ENCODE results near the gene USP22. TPM values are rescaled to one million over a fixed set of nuclear protein-coding genes. Genes with fewer than 3 reads are reported as not detected.
"Not testable (repeated sequence)": the region's sequence is repeated elsewhere in the genome, so short reads cannot be mapped to it uniquely, and the experiment has no call there.

USP22 gene
- total RNA-seq, 2 experiments from 2014 or later: 194 to 217 TPM

DNA sequence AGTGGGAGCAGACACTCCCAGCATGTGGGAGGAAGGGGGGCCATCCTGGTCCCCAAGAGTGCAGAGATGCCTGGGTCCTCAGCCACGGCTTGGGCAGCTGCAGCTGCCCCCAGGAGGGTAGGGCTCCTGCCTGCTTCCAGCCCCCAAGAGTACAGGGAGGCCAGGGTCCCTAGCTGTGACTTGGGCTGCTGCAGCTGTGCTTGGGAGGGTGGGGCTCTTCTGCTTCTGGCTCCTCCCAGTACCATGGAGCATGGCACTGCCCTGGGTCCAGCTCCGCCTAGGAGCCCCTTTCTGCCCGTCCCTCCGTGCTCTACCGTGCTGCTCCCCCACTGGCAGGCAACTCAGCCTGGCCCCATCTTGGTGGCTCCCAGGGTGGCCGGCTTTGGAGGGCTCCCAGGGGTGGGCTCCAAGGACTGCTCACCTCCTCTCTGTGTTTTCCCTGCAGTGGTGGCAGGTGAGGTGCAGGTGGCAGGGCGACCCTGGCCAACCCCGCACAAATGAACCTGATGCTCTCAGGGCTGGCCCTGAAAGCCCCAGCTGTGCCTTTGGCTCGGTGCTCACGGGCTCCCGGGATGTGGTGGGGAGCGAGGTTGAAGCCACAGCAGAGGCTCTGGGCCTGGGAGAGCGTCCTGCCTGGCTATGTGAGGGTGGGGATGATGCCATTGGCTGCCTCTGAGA is 18.5 kb upstream of the USP22 start:
- Histone ChIP-seq H3K27me3 (ENCODE audit: control insufficient read depth in 1 of 2, insufficient read depth in 2 of 2, low read length in 2 of 2) (peaks cover 0 to 2% of the 10 kb centered on the region in 2 experiments), H3K27ac (ENCODE audit: low read depth in 1 of 2, low read length in 2 of 2) (no peak overlapping the region), H3K4me3 (ENCODE audit: low read length) (no peak overlapping the region), H3K36me3 (ENCODE audit: insufficient read depth, low read length) (no peaks in the 10 kb centered on the region), H3K9me3 (ENCODE audit: control insufficient read depth in 1 of 2, insufficient read depth in 1 of 2, low read length in 2 of 2) (no peaks in the 10 kb centered on the region), H3K4me1 (ENCODE audit: insufficient read depth, low read length) (no peaks in the 10 kb centered on the region)
- ChIA-PET POLR2A (no interaction called here), CTCF (no interaction called here)
- TF ChIP-seq, protein P1, sequence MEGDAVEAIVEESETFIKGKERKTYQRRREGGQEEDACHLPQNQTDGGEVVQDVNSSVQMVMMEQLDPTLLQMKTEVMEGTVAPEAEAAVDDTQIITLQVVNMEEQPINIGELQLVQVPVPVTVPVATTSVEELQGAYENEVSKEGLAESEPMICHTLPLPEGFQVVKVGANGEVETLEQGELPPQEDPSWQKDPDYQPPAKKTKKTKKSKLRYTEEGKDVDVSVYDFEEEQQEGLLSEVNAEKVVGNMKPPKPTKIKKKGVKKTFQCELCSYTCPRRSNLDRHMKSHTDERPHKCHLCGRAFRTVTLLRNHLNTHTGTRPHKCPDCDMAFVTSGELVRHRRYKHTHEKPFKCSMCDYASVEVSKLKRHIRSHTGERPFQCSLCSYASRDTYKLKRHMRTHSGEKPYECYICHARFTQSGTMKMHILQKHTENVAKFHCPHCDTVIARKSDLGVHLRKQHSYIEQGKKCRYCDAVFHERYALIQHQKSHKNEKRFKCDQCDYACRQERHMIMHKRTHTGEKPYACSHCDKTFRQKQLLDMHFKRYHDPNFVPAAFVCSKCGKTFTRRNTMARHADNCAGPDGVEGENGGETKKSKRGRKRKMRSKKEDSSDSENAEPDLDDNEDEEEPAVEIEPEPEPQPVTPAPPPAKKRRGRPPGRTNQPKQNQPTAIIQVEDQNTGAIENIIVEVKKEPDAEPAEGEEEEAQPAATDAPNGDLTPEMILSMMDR (IDR thresholded peaks at IDR 0.05): no peak
- Mint-ChIP-seq H3K27ac (no peak overlapping the region), H3K27me3 (peaks cover 8% of the 10 kb centered on the region), H3K36me3 (ENCODE audit: low read depth) (no peaks in the 10 kb centered on the region), H3K9me3 (no peaks in the 10 kb centered on the region), H3K4me3 (no peak overlapping the region), H3K4me1 (ENCODE audit: low read depth) (no peaks in the 10 kb centered on the region)
- DNase-seq: no peak
- no peak for ATAC-seq (ENCODE audit: poor library complexity)
- intact Hi-C loops (cut with DNase I, micrococcal nuclease): no loop called here

DNA sequence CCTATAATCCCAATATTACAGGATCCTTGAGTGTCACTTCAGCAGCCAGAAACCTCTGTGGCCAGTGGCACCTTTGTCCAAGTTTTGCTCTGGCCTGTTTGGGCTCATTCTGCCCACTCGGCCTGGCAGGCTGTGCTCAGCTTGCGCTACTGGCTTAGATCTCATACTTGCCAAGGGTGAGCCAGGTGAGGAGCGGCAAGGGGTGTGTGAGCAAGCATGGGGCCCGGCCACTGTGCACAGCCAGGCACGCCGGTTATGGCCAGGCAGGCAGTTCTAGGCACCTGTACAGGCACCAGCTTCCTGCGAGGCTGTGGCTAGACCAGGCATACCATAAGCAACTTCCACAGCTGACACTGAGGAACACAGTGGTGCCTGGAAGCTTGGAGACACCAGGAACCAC is 16.9 kb upstream of the USP22 start:
- CTCF ChIA-PET: interaction anchor here (1.3 to 1.5 kb wide), 2 partner anchors 11 to 16 kb away, joined by 3 read pairs; no protein-coding TSS in a partner anchor
- POLR2A ChIA-PET: no interaction called here
- Histone ChIP-seq H3K4me1 (ENCODE audit: insufficient read depth, low read length) (no peaks in the 10 kb centered on the region), H3K9me3 (ENCODE audit: control insufficient read depth in 1 of 2, insufficient read depth in 1 of 2, low read length in 2 of 2) (no peaks in the 10 kb centered on the region), H3K27me3 (ENCODE audit: control insufficient read depth in 1 of 2, insufficient read depth in 2 of 2, low read length in 2 of 2) (peaks cover 0 to 4% of the 10 kb centered on the region in 2 experiments), H3K4me3 (ENCODE audit: low read length) (no peak overlapping the region), H3K27ac (ENCODE audit: low read depth in 1 of 2, low read length in 2 of 2) (no peak overlapping the region), H3K36me3 (ENCODE audit: insufficient read depth, low read length) (no peaks in the 10 kb centered on the region)
- TF ChIP-seq, protein P1 (IDR thresholded peaks at IDR 0.05): no peak
- H3K27me3 Mint-ChIP-seq: peaks cover 8% of the 10 kb centered on the region
- no peak for DNase-seq
- no peak for ATAC-seq (ENCODE audit: poor library complexity)
- no peak overlapping the region for H3K27ac Mint-ChIP-seq
- no peaks in the 10 kb centered on the region for H3K36me3 Mint-ChIP-seq (ENCODE audit: low read depth)
- intact Hi-C loops (cut with DNase I, micrococcal nuclease): no loop called here
- no peak overlapping the region for H3K4me3 Mint-ChIP-seq
- no peaks in the 10 kb centered on the region for H3K4me1 Mint-ChIP-seq (ENCODE audit: low read depth)
- no peaks in the 10 kb centered on the region for H3K9me3 Mint-ChIP-seq

DNA sequence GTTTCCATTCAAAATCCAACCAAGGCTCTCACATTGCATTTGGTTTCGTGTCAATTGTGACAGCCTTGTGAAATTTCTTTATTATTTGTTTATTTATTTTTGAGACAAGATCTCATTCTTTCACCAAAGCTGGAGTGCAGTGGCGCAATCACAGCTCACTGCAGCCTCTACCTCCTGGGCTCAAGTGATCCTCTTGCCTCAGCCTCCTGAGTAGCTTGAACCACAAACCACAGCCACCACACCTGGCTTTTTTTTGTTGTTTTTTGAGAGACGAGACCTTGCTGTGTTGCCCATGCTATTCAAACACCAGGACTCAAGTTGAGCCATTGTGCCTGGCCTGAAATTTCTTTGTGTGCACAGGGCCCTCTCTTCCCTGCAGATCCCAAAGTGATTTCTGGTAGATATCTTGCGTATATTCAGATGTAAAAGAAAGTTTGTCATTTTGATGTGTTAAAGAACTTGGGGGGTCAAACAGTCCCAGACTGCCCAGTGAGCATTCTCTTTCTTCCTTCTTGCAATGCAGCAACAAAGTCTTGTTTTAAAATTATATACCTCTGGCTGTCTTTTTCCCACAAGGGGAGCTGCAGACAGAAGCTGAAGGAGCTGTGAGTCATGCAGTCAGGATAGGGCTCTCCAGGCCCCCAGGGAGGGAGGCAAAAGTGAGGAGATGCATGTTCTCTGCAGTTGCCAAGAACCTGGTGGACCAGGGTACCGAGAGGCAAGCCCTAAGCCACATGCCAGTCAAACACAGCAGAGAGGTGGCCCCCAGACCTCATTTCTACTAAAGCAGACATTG is 15.5 kb upstream of the USP22 start:
- Histone ChIP-seq H3K36me3 (ENCODE audit: insufficient read depth, low read length) (no peaks in the 10 kb centered on the region), H3K4me1 (ENCODE audit: insufficient read depth, low read length) (no peaks in the 10 kb centered on the region), H3K4me3 (ENCODE audit: low read length) (no peak overlapping the region), H3K9me3 (ENCODE audit: control insufficient read depth in 1 of 2, insufficient read depth in 1 of 2, low read length in 2 of 2) (no peaks in the 10 kb centered on the region), H3K27me3 (ENCODE audit: control insufficient read depth in 1 of 2, insufficient read depth in 2 of 2, low read length in 2 of 2) (peaks cover 0 to 4% of the 10 kb centered on the region in 2 experiments), H3K27ac (ENCODE audit: low read depth in 1 of 2, low read length in 2 of 2) (no peak overlapping the region)
- DNase-seq: no peak
- intact Hi-C loops (cut with DNase I, micrococcal nuclease): no loop called here
- H3K36me3 Mint-ChIP-seq (ENCODE audit: low read depth): no peaks in the 10 kb centered on the region
- no peak overlapping the region for H3K27ac Mint-ChIP-seq
- H3K9me3 Mint-ChIP-seq: no peaks in the 10 kb centered on the region
- CTCF ChIA-PET: no interaction called here
- H3K27me3 Mint-ChIP-seq: peaks cover 13% of the 10 kb centered on the region
- no peaks in the 10 kb centered on the region for H3K4me1 Mint-ChIP-seq (ENCODE audit: low read depth)
- POLR2A ChIA-PET: interaction anchor here (2.3 kb wide), 1 partner anchor 15 kb away, joined by 8 read pairs; no protein-coding TSS in a partner anchor
- TF ChIP-seq, protein P1 (IDR thresholded peaks at IDR 0.05): no peak
- no peak for ATAC-seq (ENCODE audit: poor library complexity)
- H3K4me3 Mint-ChIP-seq: no peak overlapping the region

- CTCF ChIA-PET; H3K36me3 Mint-ChIP-seq (ENCODE audit: low read depth); DNase-seq; H3K27ac Mint-ChIP-seq; H3K27me3 ChIP-seq (ENCODE audit: control insufficient read depth in 1 of 2, insufficient read depth in 2 of 2, low read length in 2 of 2); H3K4me1 Mint-ChIP-seq (ENCODE audit: low read depth); H3K9me3 ChIP-seq (ENCODE audit: control insufficient read depth in 1 of 2, insufficient read depth in 1 of 2, low read length in 2 of 2); H3K9me3 Mint-ChIP-seq; H3K27ac ChIP-seq (ENCODE audit: low read depth in 1 of 2, low read length in 2 of 2); ATAC-seq (ENCODE audit: poor library complexity); H3K36me3 ChIP-seq (ENCODE audit: insufficient read depth, low read length); H3K4me1 ChIP-seq (ENCODE audit: insufficient read depth, low read length); H3K4me3 Mint-ChIP-seq; H3K4me3 ChIP-seq (ENCODE audit: low read length); intact Hi-C loops (cut with DNase I, micrococcal nuclease): not testable (repeated sequence)
- H3K27me3 Mint-ChIP-seq: peaks cover 24% of the 10 kb centered on the region
- POLR2A ChIA-PET: interaction anchor here (2.1 kb wide), 1 partner anchor 9 kb away, joined by 12 read pairs; no protein-coding TSS in a partner anchor
Observed at GRCh38 chr17:21053056-21053455, 10.2 kb upstream of the USP22 start.

All from CD4-positive, alpha-beta T cell (primary cell).